HEK293T (cell line): ENCODE measurements around the gene WWOX.

ENCODE experiments used
- ELF4 ChIP-seq: fragments of 450-650 bp; IDR thresholded peaks from 2 replicates; pipeline ENCODE4 v1.6.1; 2017; ENCODE audit warnings: antibody characterized with exemption
- FOXA1 ChIP-seq: fragments of 450-650 bp; IDR thresholded peaks from 2 replicates; pipeline ENCODE4 v1.6.1; 2016; ENCODE audit warnings: mild to moderate bottlenecking
- FOXK2 ChIP-seq: fragments of 450-650 bp; IDR thresholded peaks from 2 replicates; pipeline ENCODE4 v1.6.1; 2016; ENCODE audit warnings: mild to moderate bottlenecking
- HDGF ChIP-seq: fragments of 450-650 bp; IDR thresholded peaks from 2 replicates; pipeline ENCODE4 v1.6.1; 2017; ENCODE audit warnings: antibody characterized with exemption, borderline replicate concordance
- LEF1 ChIP-seq: fragments of 450-650 bp; IDR thresholded peaks from 2 replicates; pipeline ENCODE4 v1.6.1; 2017; ENCODE audit warnings: mild to moderate bottlenecking, borderline replicate concordance
- SP1 ChIP-seq: fragments of 450-650 bp; IDR thresholded peaks from 2 replicates; pipeline ENCODE4 v1.6.1; 2017
- SUZ12 ChIP-seq: fragments of 450-650 bp; IDR thresholded peaks from 2 replicates; pipeline ENCODE4 v1.6.1; 2016; ENCODE audit warnings: mild to moderate bottlenecking

GRCh38 chr16:79132701-79133100 is 1033.2 kb downstream of the WWOX start:
- TF ChIP-seq SUZ12 (no peak), FOXA1 (no peak), ELF4 (no peak), HDGF (no peak), FOXK2 (no peak), LEF1 (no peak), SP1 (no peak)
